ENCODE data around the gene TTC39A. TPM values are rescaled to one million over a fixed set of nuclear protein-coding genes. Genes with fewer than 3 reads are reported as not detected.
A peak's percentile ranks its signal among the peaks of the same experiment; 100 is the strongest.

Gene TTC39A
- 3.2 TPM in 1 of 2 replicates, not detected in the other for total RNA-seq (2014; rRNA removed; shearing (Covaris generic))

- Histone ChIP-seq H3K36me3 (no peaks in the 10 kb centered on the region), H3K9me3 (replicated peaks) (no peaks in the 10 kb centered on the region), H3K27ac (no peak within 1 kb of the TSS), H3K27me3 (replicated peaks) (no peaks in the 10 kb centered on the region), H3K4me1 (replicated peaks) (peaks cover 15% of the 10 kb centered on the region), H3K4me3 (peak within 1 kb of the TSS; percentile 29)
- DNase-seq (ENCODE audit: low read depth in 1 of 2, low spot score in 2 of 2), result no peak
These were observed at the start of gene TTC39A for GRCh38 chr1:51330331-51331201. Gene TTC39A (minus strand): TSS chr1:51330562. CDS start chr1:51330477, 85 bp downstream.

DNA sequence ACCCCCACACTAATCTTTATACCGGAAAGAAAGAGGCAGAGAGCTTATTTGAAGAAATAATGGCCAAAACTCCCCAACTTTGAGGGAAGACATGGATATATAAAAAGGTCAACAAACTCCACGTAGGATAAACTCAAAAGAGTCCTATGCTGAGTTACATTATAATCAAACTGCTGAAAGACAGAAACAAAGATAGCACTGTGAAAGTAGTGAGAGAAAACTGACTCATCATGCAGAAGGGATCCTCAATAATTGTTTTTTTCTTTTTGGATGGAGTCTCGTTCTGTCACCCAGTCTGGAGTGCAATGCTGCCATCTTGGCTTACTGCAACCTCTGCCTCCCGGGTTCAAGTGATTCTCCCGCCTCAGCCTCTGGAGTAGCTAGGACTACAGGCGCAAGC lies 48.5 kb upstream of the TTC39A start:
- Histone ChIP-seq H3K4me3 (no peak overlapping the region), H3K27me3 (replicated peaks) (no peaks in the 10 kb centered on the region), H3K27ac (no peak overlapping the region), H3K36me3 (peaks cover 12% of the 10 kb centered on the region), H3K9me3 (replicated peaks) (no peaks in the 10 kb centered on the region), H3K4me1 (replicated peaks) (no peaks in the 10 kb centered on the region; the same call in 1 of the 2 replicates)
- no peak for DNase-seq (ENCODE audit: low read depth in 1 of 2, low spot score in 2 of 2)

GRCh38 chr1:51373898-51374297 lies 43.5 kb upstream of the TTC39A start:
- H3K4me1 ChIP-seq (replicated peaks), result no peaks in the 10 kb centered on the region; the same call in 1 of the 2 replicates
- H3K27ac ChIP-seq, result no peak overlapping the region
- no peak for DNase-seq (ENCODE audit: low read depth in 1 of 2, low spot score in 2 of 2)
- no peak overlapping the region for H3K4me3 ChIP-seq
- no peaks in the 10 kb centered on the region for H3K27me3 ChIP-seq (replicated peaks)
- H3K36me3 ChIP-seq, result peaks cover 22% of the 10 kb centered on the region
- H3K9me3 ChIP-seq (replicated peaks), result no peaks in the 10 kb centered on the region

DNA sequence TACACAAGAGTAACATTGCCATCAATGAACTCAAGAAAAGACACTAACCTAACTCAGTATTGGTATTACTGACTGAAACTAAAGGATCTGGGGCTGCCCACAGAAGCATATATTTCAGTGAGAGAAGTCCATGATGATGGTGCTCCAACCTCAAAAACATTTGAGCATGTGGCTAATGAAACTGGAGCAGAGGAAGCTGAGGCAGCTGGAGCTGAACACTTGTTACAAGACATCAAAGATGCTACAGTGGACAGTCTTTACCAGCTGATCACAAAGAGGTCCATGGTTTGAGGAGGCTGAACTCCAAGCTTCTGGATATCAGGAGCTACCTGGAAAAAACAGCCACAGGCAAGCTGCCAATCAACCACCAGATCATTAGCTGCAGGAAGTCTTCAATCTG lies 42.2 kb upstream of the TTC39A start:
- no peak overlapping the region for H3K4me3 ChIP-seq
- H3K9me3 ChIP-seq (replicated peaks), result no peaks in the 10 kb centered on the region
- DNase-seq (ENCODE audit: low read depth in 1 of 2, low spot score in 2 of 2), result no peak
- H3K4me1 ChIP-seq (replicated peaks), result no peaks in the 10 kb centered on the region; the same call in 1 of the 2 replicates
- H3K27ac ChIP-seq, result no peak overlapping the region
- no peaks in the 10 kb centered on the region for H3K27me3 ChIP-seq (replicated peaks)
- H3K36me3 ChIP-seq, result peaks cover 23% of the 10 kb centered on the region

DNA sequence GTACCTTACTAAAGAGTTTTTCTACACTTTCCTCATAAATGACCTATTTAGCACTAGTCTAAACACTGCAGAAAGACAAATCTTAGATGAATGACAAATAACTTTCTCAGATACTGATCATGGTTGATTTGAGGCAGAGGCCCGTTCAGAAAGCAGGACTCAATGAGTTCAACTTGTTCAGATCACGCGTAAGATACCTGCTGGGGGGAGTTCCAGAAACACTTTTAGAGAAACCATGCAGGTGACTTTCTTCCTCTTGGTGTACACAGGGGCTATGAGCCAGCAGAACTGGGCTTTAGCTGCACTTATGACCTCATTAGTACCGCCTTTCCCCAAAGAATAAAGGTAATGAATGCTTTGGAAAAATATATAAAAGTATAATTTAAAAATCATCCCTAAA lies 38.8 kb upstream of the TTC39A start:
- H3K4me1 ChIP-seq (replicated peaks), result no peaks in the 10 kb centered on the region
- DNase-seq (ENCODE audit: low read depth in 1 of 2, low spot score in 2 of 2), result no peak
- H3K36me3 ChIP-seq, result peaks cover 29% of the 10 kb centered on the region
- no peaks in the 10 kb centered on the region; the same call in 1 of the 2 replicates for H3K27me3 ChIP-seq (replicated peaks)
- H3K27ac ChIP-seq, result no peak overlapping the region
- H3K4me3 ChIP-seq, result no peak overlapping the region
- H3K9me3 ChIP-seq (replicated peaks), result no peaks in the 10 kb centered on the region

DNA sequence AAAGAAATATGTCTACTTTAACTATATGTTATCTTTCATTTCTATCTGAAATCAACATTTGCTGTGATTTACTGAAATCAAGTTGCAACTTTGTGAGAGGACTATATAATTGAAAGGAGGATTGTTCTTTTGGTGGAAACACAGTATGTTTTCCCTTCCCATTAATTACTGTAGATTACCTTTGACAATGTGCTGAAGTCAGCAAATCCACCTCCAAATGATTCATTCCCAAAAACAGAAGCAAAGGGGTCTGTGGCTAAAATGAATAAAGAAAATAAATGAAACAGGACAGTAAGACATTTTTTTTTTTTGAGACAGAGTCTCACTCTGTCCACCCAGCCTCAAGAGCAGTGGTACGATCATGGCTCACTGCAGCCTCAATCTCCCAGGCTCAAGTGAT lies 35.4 kb upstream of the TTC39A start:
- Histone ChIP-seq H3K4me1 (replicated peaks) (no peaks in the 10 kb centered on the region), H3K36me3 (peaks cover 23% of the 10 kb centered on the region), H3K9me3 (replicated peaks) (no peaks in the 10 kb centered on the region), H3K27me3 (replicated peaks) (no peaks in the 10 kb centered on the region; the same call in 1 of the 2 replicates), H3K27ac (no peak overlapping the region), H3K4me3 (no peak overlapping the region)
- DNase-seq (ENCODE audit: low read depth in 1 of 2, low spot score in 2 of 2), result no peak

DNA sequence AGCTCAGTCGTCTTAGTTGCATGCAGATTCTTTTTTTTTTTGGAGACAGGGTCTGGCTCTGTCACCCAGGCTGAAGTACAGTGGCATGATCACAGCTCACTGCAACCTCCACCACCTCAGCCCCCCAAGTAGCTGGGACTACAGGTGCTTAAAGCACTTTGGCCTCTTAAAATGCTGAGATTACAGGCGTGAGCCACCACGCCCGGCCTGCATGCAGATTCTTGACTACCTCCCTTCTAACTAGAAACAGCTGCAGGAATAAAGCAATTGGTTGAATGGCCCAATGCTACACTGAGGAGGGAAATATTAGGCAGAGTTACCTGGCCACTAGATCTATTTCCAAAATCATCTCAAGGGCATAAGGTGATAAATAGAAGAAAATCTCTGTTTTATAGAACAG lies 29.5 kb upstream of the TTC39A start:
- H3K36me3 ChIP-seq, result peaks cover 21% of the 10 kb centered on the region
- H3K27ac ChIP-seq, result no peak overlapping the region
- no peaks in the 10 kb centered on the region for H3K9me3 ChIP-seq (replicated peaks)
- DNase-seq (ENCODE audit: low read depth in 1 of 2, low spot score in 2 of 2), result no peak
- no peaks in the 10 kb centered on the region for H3K27me3 ChIP-seq (replicated peaks)
- no peak overlapping the region for H3K4me3 ChIP-seq
- no peaks in the 10 kb centered on the region for H3K4me1 ChIP-seq (replicated peaks)

- peaks cover 8% of the 10 kb centered on the region; the same call in 1 of the 2 replicates for H3K36me3 ChIP-seq
- H3K4me1 ChIP-seq (replicated peaks), result no peaks in the 10 kb centered on the region
- DNase-seq (ENCODE audit: low read depth in 1 of 2, low spot score in 2 of 2), result no peak
- H3K9me3 ChIP-seq (replicated peaks), result no peaks in the 10 kb centered on the region
- no peaks in the 10 kb centered on the region for H3K27me3 ChIP-seq (replicated peaks)
- no peak overlapping the region for H3K4me3 ChIP-seq
- H3K27ac ChIP-seq, result no peak overlapping the region
These were observed 25.0 kb upstream of the TTC39A start for GRCh38 chr1:51355382-51355781.

GRCh38 chr1:51354416-51354815 lies 24.1 kb upstream of the TTC39A start:
- H3K27ac ChIP-seq, result no peak overlapping the region
- H3K27me3 ChIP-seq (replicated peaks), result no peaks in the 10 kb centered on the region
- no peaks in the 10 kb centered on the region for H3K9me3 ChIP-seq (replicated peaks)
- H3K36me3 ChIP-seq, result peaks cover 8% of the 10 kb centered on the region; the same call in 1 of the 2 replicates
- H3K4me3 ChIP-seq, result no peak overlapping the region
- DNase-seq (ENCODE audit: low read depth in 1 of 2, low spot score in 2 of 2), result no peak
- H3K4me1 ChIP-seq (replicated peaks), result no peaks in the 10 kb centered on the region

GRCh38 chr1:51351907-51352306 lies 21.5 kb upstream of the TTC39A start:
- no peak for DNase-seq (ENCODE audit: low read depth in 1 of 2, low spot score in 2 of 2)
- H3K27me3 ChIP-seq (replicated peaks), result peaks cover 7% of the 10 kb centered on the region
- H3K9me3 ChIP-seq (replicated peaks), result no peaks in the 10 kb centered on the region
- peaks cover 8% of the 10 kb centered on the region; the same call in 1 of the 2 replicates for H3K36me3 ChIP-seq
- no peaks in the 10 kb centered on the region for H3K4me1 ChIP-seq (replicated peaks)
- H3K27ac ChIP-seq, result no peak overlapping the region
- H3K4me3 ChIP-seq, result no peak overlapping the region

DNA sequence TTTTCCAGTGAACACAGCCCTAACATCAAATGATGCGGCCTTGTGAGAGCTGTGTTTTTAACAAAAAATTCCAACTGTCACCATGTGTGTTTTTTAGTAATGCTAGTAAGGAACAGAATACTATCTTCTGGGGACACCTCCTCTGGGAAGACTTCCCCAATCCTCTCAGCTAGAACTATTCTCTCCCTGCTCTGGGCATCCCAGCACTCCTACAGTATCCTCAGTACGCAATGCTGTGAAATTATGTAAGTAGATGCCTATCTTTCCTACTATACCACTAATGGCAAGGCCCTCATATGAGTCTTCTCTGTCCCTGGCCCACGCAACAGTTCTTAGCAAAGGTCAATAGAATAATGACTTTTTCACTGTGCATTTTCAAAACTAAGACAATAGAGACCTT lies 19.5 kb upstream of the TTC39A start:
- peaks cover 1% of the 10 kb centered on the region; the same call in 1 of the 2 replicates for H3K4me1 ChIP-seq (replicated peaks)
- H3K36me3 ChIP-seq, result no peaks in the 10 kb centered on the region
- no peak overlapping the region for H3K4me3 ChIP-seq
- DNase-seq (ENCODE audit: low read depth in 1 of 2, low spot score in 2 of 2), result no peak
- H3K27ac ChIP-seq, result no peak overlapping the region
- H3K27me3 ChIP-seq (replicated peaks), result peaks cover 18% of the 10 kb centered on the region
- no peaks in the 10 kb centered on the region for H3K9me3 ChIP-seq (replicated peaks)

DNA sequence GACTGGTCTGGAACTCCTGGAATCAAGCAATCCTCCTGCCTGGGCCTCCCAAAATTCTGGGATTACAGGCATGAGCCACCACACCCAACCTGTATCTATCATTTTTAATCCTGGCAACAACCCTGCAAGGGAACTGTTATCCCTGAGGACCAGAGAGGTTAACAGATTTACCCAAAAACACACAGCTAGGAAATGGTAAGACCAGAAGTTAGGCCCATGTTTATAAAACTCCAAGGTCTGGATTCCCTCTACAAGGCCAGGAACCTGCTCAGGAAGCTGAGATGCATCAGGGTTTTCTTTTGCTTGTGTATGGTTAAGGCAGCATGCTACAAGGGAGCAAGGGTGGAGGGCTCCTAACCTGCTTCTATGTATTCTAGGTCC lies 17.8 kb upstream of the TTC39A start:
- Histone ChIP-seq H3K4me3 (no peak overlapping the region), H3K9me3 (replicated peaks) (no peaks in the 10 kb centered on the region), H3K27me3 (replicated peaks) (peaks cover 31% of the 10 kb centered on the region), H3K4me1 (replicated peaks) (peaks cover 6% of the 10 kb centered on the region; the same call in 1 of the 2 replicates), H3K27ac (no peak overlapping the region), H3K36me3 (no peaks in the 10 kb centered on the region)
- DNase-seq (ENCODE audit: low read depth in 1 of 2, low spot score in 2 of 2), result peak in 1 of 2 experiments; percentile 8

DNA sequence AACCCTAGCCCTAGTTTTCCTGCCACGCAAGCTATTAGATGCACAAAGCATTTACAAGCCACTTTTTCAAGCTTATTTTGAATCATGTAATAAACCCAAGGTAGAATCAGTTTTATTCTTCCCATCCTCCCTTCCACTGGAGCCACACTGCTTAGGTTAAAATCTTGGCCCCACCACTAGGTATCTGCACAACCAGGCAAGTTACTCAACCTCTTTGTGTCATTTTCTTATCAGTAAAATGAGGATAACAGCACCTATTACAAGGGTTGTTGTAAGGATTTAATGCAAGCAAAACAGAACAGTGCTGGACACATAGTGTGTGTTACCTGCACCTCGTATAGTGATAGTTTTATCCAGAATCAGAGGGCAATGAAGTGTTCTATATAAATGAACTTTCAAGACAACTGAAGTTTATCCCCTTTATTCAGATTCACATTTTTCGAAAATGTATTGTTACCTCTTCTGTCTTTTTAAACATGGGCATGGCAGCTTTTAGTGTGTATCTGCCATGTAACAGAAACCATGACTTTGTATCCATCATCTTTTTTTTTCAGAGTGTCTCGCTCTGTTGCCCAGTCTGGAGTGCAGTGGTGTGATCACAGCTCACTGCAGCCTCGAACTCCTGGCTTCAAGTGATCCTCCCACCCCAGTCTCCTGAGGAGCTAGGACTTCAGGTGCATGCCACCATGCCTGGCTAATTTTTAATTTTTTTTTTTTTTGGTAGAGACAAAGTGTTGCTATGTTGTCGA lies 17.2 kb upstream of the TTC39A start:
- Histone ChIP-seq H3K9me3 (replicated peaks) (no peaks in the 10 kb centered on the region), H3K4me1 (replicated peaks) (peaks cover 6% of the 10 kb centered on the region; the same call in 1 of the 2 replicates), H3K27ac (no peak overlapping the region), H3K4me3 (no peak overlapping the region), H3K36me3 (no peaks in the 10 kb centered on the region), H3K27me3 (replicated peaks) (peaks cover 32% of the 10 kb centered on the region)
- DNase-seq (ENCODE audit: low read depth in 1 of 2, low spot score in 2 of 2), result peak in 1 of 2 experiments; percentile 11
